Uterus (tissue), 4 donors: ENCODE data around the gene ZFPM1. TPM values are rescaled to one million over a fixed set of nuclear protein-coding genes. Genes with fewer than 3 reads are reported as not detected.
"Not testable (repeated sequence)": the region's sequence is repeated elsewhere in the genome, so short reads cannot be mapped to it uniquely, and the experiment has no call there.

Experiments
- DNase-seq, 2 donors: peaks; one replicate each; pipeline ENCODE4 v3.0.0-alpha.2; 2019 to 2020
- H3K27ac ChIP-seq, 2 donors: fragments of 200-600 bp; sonication (generic); 1 replicate in 1 of 2; 2 replicates in 1 of 2; pipeline ENCODE4 v1.5.1; 2016 to 2018
- H3K27me3 ChIP-seq, 2 donors: fragments of 200-600 bp; sonication (generic); one replicate each; pipeline ENCODE4 v1.5.1; 2018 to 2019; ENCODE audit warnings: control low read depth in 1 of 2
- H3K36me3 ChIP-seq, 2 donors: fragments of 200-600 bp; sonication (generic); one replicate each; pipeline ENCODE4 v1.5.1; 2019; ENCODE audit warnings: control low read depth in 1 of 2
- H3K4me1 ChIP-seq, 2 donors: fragments of 200-600 bp; sonication (generic); one replicate each; pipeline ENCODE4 v1.5.1; 2018 to 2019; ENCODE audit warnings: control low read depth in 1 of 2
- H3K4me3 ChIP-seq, 2 donors: fragments of 200-600 bp; sonication (generic); 1 replicate in 1 of 2; 2 replicates in 1 of 2; pipeline ENCODE4 v1.5.1; 2018 to 2019; ENCODE audit warnings: mild to moderate bottlenecking in 1 of 2
- H3K9me3 ChIP-seq, 2 donors: fragments of 200-600 bp; sonication (generic); one replicate each; pipeline ENCODE4 v1.5.1; 2019; ENCODE audit warnings: control low read depth in 1 of 2
- CTCF ChIP-seq, 4 experiments: fragments of 200-600 bp in 2 of 4; fragments of 450-650 bp in 2 of 4; sonication (generic) in 2 of 4; IDR thresholded peaks; one replicate each; pipeline ENCODE4 v1.5.1; 2016 to 2019; ENCODE audit warnings: antibody characterized with exemption in 4 of 4, mild to moderate bottlenecking in 2 of 4, moderate library complexity in 1 of 4
- POLR2A ChIP-seq, 2 donors: fragments of 450-650 bp; IDR thresholded peaks; one replicate each; pipeline ENCODE4 v1.6.1; 2016; ENCODE audit warnings: antibody characterized with exemption in 2 of 2, mild to moderate bottlenecking in 1 of 2, moderate library complexity in 1 of 2
- intact Hi-C: fragments of 100-400 bp; cut with DNase I; formaldehyde crosslinking; loops from one replicate; pipeline ENCODE4 v1.15.1; 2023; ENCODE audit warnings: low total_unique reads
- total RNA-seq, 4 donors: library from RNA; depleted of rRNA in 3 of 4; stranded (reverse); fragments of >200 nt in 3 of 4; gene quantifications; one replicate each; pipeline versions ENCODE4 v1.1.0 to v1.2.4, GENCODE V29; 2014 to 2023
- donor health status: DM: yes; HTN: yes; CAD: no.

ZFPM1 gene
- total RNA-seq, 4 donors from 2014 or later = under 0.01 to 6.9 (median 0.77) TPM

- no peaks in the 10 kb centered on the region for H3K36me3 ChIP-seq
- H3K27ac ChIP-seq = no peak overlapping the region
- intact Hi-C loops = no loop called here
- no peaks in the 10 kb centered on the region for H3K9me3 ChIP-seq
- no peak overlapping the region for H3K4me3 ChIP-seq
- DNase-seq = no peak
- peaks cover 0 to 4% of the 10 kb centered on the region in 2 donors for H3K4me1 ChIP-seq
- no peak for TF ChIP-seq POLR2A (IDR thresholded peaks at IDR 0.05)
- TF ChIP-seq CTCF (IDR thresholded peaks at IDR 0.05) = no peak
- H3K27me3 ChIP-seq = no peaks in the 10 kb centered on the region
Observed at GRCh38 chr16:88407042-88407420, 46.0 kb upstream of the ZFPM1 start.

- no peak overlapping the region for H3K27ac ChIP-seq
- H3K36me3 ChIP-seq = no peaks in the 10 kb centered on the region
- no peak for DNase-seq
- TF ChIP-seq POLR2A (IDR thresholded peaks at IDR 0.05) (no peak), CTCF (IDR thresholded peaks at IDR 0.05) (no peak)
- H3K9me3 ChIP-seq = no peaks in the 10 kb centered on the region
- no peak overlapping the region for H3K4me3 ChIP-seq
- H3K4me1 ChIP-seq = peaks cover 0 to 4% of the 10 kb centered on the region in 2 donors
- no peaks in the 10 kb centered on the region for H3K27me3 ChIP-seq
- intact Hi-C loops = no loop called here
Observed at GRCh38 chr16:88407807-88408206, 45.3 kb upstream of the ZFPM1 start.

- H3K27me3 ChIP-seq = no peaks in the 10 kb centered on the region
- H3K27ac ChIP-seq = no peak overlapping the region
- no peak overlapping the region for H3K4me3 ChIP-seq
- DNase-seq = no peak
- TF ChIP-seq CTCF (IDR thresholded peaks at IDR 0.05) = no peak
- TF ChIP-seq POLR2A (IDR thresholded peaks at IDR 0.05) = no peak
- no peaks in the 10 kb centered on the region for H3K9me3 ChIP-seq
- no peaks in the 10 kb centered on the region for H3K36me3 ChIP-seq
- H3K4me1 ChIP-seq = peaks cover 0 to 4% of the 10 kb centered on the region in 2 donors
- intact Hi-C loops = no loop called here
Observed at GRCh38 chr16:88408561-88409142, 44.4 kb upstream of the ZFPM1 start.

- no peak overlapping the region for H3K27ac ChIP-seq
- H3K9me3 ChIP-seq = no peaks in the 10 kb centered on the region
- no peak overlapping the region for H3K4me3 ChIP-seq
- H3K36me3 ChIP-seq = no peaks in the 10 kb centered on the region
- intact Hi-C loops = no loop called here
- no peak for DNase-seq
- peaks cover 0 to 4% of the 10 kb centered on the region in 2 donors for H3K4me1 ChIP-seq
- no peak for TF ChIP-seq CTCF (IDR thresholded peaks at IDR 0.05)
- no peak for TF ChIP-seq POLR2A (IDR thresholded peaks at IDR 0.05)
- H3K27me3 ChIP-seq = no peaks in the 10 kb centered on the region
Observed at GRCh38 chr16:88409296-88410065, 43.6 kb upstream of the ZFPM1 start.

- H3K27ac ChIP-seq, H3K27me3 ChIP-seq, H3K4me1 ChIP-seq, H3K9me3 ChIP-seq, intact Hi-C loops, H3K4me3 ChIP-seq, H3K36me3 ChIP-seq, DNase-seq: not testable (repeated sequence)
Observed at GRCh38 chr16:88410297-88410968, 42.6 kb upstream of the ZFPM1 start.
